Right lobe of liver (tissue), 6 donors: ENCODE results near the gene TSPAN9. TPM values are rescaled to one million over a fixed set of nuclear protein-coding genes. Genes with fewer than 3 reads are reported as not detected.

Source experiments
- ATAC-seq, 4 donors: fragments of 200-7000 bp; cut with Tn5 transposase; one replicate each; pipeline ENCODE4 v1.9.1; 2020; ENCODE audit warnings: mild to moderate bottlenecking in 4 of 4, moderate library complexity in 4 of 4
- DNase-seq, 3 donors: peaks; one replicate each; pipeline ENCODE4 v3.0.0-alpha.2; 2020
- H3K27ac ChIP-seq, 3 donors: fragments of 200-600 bp; one replicate each; pipeline ENCODE4 v1.8.0; 2022
- H3K27me3 ChIP-seq, 2 donors: fragments of 200-600 bp; one replicate each; pipeline ENCODE4 v1.8.0; 2022
- H3K36me3 ChIP-seq, 4 donors: fragments of 200-600 bp; sonication (generic) in 1 of 4; one replicate each; pipeline versions ENCODE4 v1.5.1 to v1.8.0; 2017 to 2022; ENCODE audit warnings: control low read depth in 1 of 4
- H3K4me1 ChIP-seq, 4 donors: fragments of 200-600 bp; sonication (generic) in 1 of 4; one replicate each; pipeline versions ENCODE4 v1.5.1 to v1.8.0; 2017 to 2022; ENCODE audit warnings: control low read depth in 1 of 4
- H3K4me3 ChIP-seq, 3 donors: fragments of 200-600 bp; one replicate each; pipeline ENCODE4 v1.8.0; 2022
- H3K9me3 ChIP-seq, 4 donors: fragments of 200-600 bp; sonication (generic) in 1 of 4; one replicate each; pipeline versions ENCODE4 v1.5.1 to v1.8.0; 2017 to 2022; ENCODE audit warnings: control low read depth in 1 of 4
- CTCF ChIP-seq, 4 donors: fragments of 200-600 bp in 3 of 4; fragments of 450-650 bp in 1 of 4; IDR thresholded peaks; one replicate each; pipeline versions ENCODE4 v1.5.1 to v1.8.0; 2016 to 2022; ENCODE audit warnings: antibody characterized with exemption in 4 of 4, mild to moderate bottlenecking in 2 of 4
- POLR2A ChIP-seq: fragments of 450-650 bp; IDR thresholded peaks from one replicate; pipeline ENCODE4 v1.6.1; 2017; ENCODE audit warnings: antibody characterized with exemption, mild to moderate bottlenecking
- WGBS: methylation state at CpG from one replicate; pipeline ENCODE4 v1.1.6; 2018; ENCODE audit warnings: low coverage, low lambda C conversion rate; ENCODE audit not compliant: insufficient coverage; ENCODE audit errors: missing lambda C conversion rate; 5-methylcytosine and 5-hydroxymethylcytosine counted together
- intact Hi-C, 2 donors: fragments of 100-400 bp; cut with DNase I; formaldehyde crosslinking; loops; one replicate each; pipeline versions ENCODE4 v1.11.2 to v1.14.1; 2022
- total RNA-seq, 6 experiments: library from RNA; depleted of rRNA in 2 of 6; stranded (reverse); fragments of >200 nt in 2 of 6; fragmentation: NEBNext Ultra II Directional in 3 of 6; extraction: Animal tissue kit (Norgen Biotek cat#: 25700) in 3 of 6; gene quantifications; one replicate each; pipeline versions ENCODE4 v1.1.0 to v1.2.4, GENCODE V29; 2016 to 2023
- donor health status: DM: no; HTN: yes; CAD: no.
- donor health status: DM: no; HTN: no; CAD: no.
- donor health status: DM: no; HTN: no; CAD: no.
- donor health status: DM: no; HTN: yes; CAD: no.
- donor health status: DM: no; HTN: yes; CAD: no.

The TSPAN9 gene
- total RNA-seq, 6 experiments from 2014 or later: 23.7 to 53.2 (median 39.8) TPM

DNA sequence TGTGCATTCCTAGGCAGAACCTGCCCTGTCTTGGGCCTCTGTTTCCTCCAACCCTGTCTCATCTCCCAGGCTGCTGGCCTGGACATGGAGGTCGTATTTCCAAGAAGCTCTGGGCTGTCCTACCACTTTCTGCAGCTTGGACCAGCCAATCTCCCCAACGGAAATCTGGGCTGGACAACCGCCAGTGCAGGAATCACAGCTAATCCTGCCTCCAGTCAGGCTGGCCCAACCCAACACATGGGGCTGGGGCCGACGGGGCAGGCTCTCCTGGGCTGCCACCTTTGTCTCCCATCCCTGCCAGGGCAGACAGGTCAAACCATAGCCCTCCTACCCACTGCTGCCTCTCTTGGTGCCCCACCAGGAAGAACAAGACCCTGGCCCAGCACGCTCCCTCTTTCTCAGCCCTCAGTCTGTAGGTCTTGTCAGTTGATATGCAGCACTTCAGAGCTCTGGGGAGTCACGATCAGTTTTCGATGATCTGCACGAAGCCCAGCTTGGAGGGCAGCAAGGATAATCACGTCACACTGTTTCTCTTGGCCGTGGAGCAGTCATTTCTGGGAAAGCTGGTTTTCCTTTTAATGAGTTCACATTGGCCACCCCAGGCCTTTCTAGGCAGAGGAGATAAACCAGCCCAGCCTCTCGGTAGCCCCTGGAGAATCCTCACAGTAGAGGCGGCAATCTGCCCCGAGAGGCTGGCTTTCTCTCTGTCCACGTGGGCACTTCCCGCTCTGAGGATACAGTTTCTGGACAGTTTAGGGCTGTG lies 218.6 kb downstream of the TSPAN9 start:
- TF ChIP-seq CTCF (IDR thresholded peaks at IDR 0.05) (no peak), POLR2A (no peak)
- WGBS: 51% methylated on average over 8 of the region's 16 CpGs
- no peak for DNase-seq
- Histone ChIP-seq H3K36me3 (no peaks in the 10 kb centered on the region), H3K27me3 (no peaks in the 10 kb centered on the region), H3K4me1 (peaks cover 0 to 9% (median 3%) of the 10 kb centered on the region in 4 donors), H3K4me3 (no peak overlapping the region), H3K27ac (no peak overlapping the region), H3K9me3 (no peaks in the 10 kb centered on the region)
- intact Hi-C loops: loop anchor here (5.0 to 10.0 kb wide), 4 partner anchors 479 to 979 kb away; partner anchors contain the start of gene CCND2 (in 1 of the 2)
- ATAC-seq: peak in 2 of 4 donors; percentile 2 to 8

GRCh38 chr12:3296409-3296701 lies 219.2 kb downstream of the TSPAN9 start:
- DNase-seq (no peak), ATAC-seq (no peak)
- H3K27ac ChIP-seq: no peak overlapping the region
- no peaks in the 10 kb centered on the region for H3K36me3 ChIP-seq
- intact Hi-C loops: loop anchor here (5.0 to 10.0 kb wide), 4 partner anchors 478 to 978 kb away; partner anchors contain the start of gene CCND2 (in 1 of the 2)
- no peaks in the 10 kb centered on the region for H3K9me3 ChIP-seq
- 90% methylated on average over 2 of the region's 6 CpGs for WGBS
- peaks cover 0 to 9% (median 3%) of the 10 kb centered on the region in 4 donors for H3K4me1 ChIP-seq
- TF ChIP-seq POLR2A (no peak), CTCF (IDR thresholded peaks at IDR 0.05) (no peak)
- H3K4me3 ChIP-seq: no peak overlapping the region
- no peaks in the 10 kb centered on the region for H3K27me3 ChIP-seq

- TF ChIP-seq POLR2A (no peak), CTCF (IDR thresholded peaks at IDR 0.05) (no peak)
- H3K27ac ChIP-seq: no peak overlapping the region
- DNase-seq (no peak), ATAC-seq (no peak)
- H3K36me3 ChIP-seq: no peaks in the 10 kb centered on the region
- peaks cover 0 to 9% (median 3%) of the 10 kb centered on the region in 4 donors for H3K4me1 ChIP-seq
- intact Hi-C loops: loop anchor here (5.0 to 10.0 kb wide), 4 partner anchors 476 to 976 kb away; partner anchors contain the start of gene CCND2 (in 1 of the 2)
- no peak overlapping the region for H3K4me3 ChIP-seq
- H3K27me3 ChIP-seq: no peaks in the 10 kb centered on the region
- H3K9me3 ChIP-seq: no peaks in the 10 kb centered on the region
- WGBS: 26% methylated on average over 7 of the region's 17 CpGs
Observed at GRCh38 chr12:3298603-3299002, 221.4 kb downstream of the TSPAN9 start.

DNA sequence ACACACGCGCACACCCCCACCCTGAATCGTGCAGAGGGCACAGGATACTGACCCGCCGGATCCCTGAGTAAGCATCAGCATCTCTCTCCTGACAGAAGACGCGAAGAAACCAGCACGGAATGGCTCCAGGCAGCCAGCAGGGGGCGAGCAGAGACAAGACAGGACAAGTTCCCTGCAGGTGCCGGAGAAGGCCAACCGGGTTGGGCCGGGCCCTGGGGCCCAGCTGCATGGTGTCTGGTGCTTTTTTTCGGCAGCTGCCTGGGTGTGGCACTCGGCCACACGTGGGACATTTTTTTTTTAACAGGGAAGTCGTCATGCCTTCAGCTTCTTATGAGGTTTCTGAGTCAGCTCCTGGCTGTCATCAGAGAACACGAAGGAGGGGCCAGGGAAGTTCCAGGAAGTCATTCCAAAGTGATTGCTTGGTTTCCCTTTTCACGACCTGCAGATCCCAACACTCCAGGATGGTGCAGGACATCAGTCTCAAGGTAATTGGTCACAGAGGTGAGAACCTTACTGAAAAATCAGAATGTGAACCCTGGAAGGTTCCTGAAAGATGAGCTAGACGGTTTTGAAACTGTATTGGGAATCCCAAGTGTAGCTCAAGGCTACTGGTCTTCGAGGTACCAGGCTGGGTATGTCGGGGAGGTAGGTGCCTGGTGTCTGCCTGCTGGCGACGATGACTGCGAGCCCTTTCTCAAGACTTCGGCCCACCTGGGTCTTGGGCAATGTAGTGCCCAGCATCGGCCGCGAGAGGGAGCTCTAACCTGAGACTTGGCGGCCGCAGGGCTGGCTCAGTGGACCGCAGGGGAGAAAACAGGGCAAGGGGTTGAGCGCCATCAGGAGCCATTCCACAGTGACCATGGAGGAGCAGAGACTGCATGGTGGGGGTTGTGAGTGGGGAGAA lies 223.0 kb downstream of the TSPAN9 start:
- intact Hi-C loops: loop anchor here (5.0 to 10.0 kb wide), 4 partner anchors 475 to 975 kb away; partner anchors contain the start of gene CCND2 (in 1 of the 2)
- peak; percentile 86 to 94 (median 91) for TF ChIP-seq CTCF (IDR thresholded peaks at IDR 0.05)
- TF ChIP-seq POLR2A: no peak

More for the DNA sequence above, 223.0 kb downstream of the TSPAN9 start:
- Histone ChIP-seq H3K27me3 (no peaks in the 10 kb centered on the region), H3K4me1 (peaks cover 0 to 9% (median 3%) of the 10 kb centered on the region in 4 donors), H3K36me3 (no peaks in the 10 kb centered on the region), H3K27ac (no peak overlapping the region), H3K9me3 (no peaks in the 10 kb centered on the region), H3K4me3 (no peak overlapping the region)
- peak; percentile 77 to 85 (median 80) for ATAC-seq
- peak; percentile 84 to 87 (median 87) for DNase-seq
- WGBS: 7% methylated on average over 12 of the region's 32 CpGs
